CD4-positive, alpha-beta T cell treated with Interleukin-17A for 4 hours (primary cell): ENCODE data around the gene SH2D5.

Experiments used
- DNase-seq: peaks from one replicate; pipeline ENCODE4 v3.0.0-alpha.2; 2020; ENCODE audit warnings: mixed read lengths

Gene SH2D5

DNA sequence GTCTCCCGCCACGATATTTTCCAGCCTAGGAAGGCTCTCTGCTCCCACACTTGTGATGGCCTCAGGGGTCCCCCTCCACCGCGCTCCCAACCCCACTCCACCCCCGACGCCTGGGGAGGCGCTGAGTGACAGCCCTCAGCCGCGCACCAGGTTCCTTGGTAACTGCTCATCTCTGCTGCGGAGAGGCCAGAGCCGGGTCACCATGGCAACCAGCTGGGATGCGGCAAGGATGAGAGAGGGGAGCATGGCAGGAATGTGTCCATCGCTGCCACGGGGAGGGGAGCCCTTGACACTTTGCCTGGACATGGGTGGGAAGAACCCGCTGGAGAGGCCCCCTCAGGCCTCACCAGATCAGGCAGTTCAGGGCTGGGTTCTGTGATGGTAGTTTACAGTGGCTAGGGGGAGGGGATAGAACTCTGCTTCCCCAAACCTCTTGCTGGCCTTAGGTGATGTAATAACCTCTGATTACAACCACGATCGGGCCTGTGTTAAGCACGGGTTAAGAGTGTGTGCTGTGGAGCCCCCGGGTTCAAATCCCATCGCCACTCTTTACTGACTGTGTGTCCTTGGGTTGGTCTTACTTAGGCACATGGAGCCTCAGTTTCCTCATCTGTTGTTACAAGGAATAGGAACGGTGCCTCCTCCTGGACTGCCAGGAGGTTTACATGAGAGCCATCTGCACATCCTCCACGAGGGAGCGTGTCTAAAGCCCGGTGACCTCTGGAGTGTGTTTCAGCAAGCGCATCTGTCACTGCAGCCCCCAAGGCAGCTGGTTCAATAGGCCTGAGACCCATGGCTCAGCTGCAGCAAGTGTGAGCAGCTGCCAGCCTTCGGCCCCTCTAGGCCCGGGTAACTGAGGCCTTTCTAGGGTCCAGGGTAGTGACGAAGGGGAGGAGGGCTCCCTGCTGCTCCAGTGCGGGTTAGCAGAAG is 21.0 kb downstream of the SH2D5 start:
- no peak for DNase-seq

DNA sequence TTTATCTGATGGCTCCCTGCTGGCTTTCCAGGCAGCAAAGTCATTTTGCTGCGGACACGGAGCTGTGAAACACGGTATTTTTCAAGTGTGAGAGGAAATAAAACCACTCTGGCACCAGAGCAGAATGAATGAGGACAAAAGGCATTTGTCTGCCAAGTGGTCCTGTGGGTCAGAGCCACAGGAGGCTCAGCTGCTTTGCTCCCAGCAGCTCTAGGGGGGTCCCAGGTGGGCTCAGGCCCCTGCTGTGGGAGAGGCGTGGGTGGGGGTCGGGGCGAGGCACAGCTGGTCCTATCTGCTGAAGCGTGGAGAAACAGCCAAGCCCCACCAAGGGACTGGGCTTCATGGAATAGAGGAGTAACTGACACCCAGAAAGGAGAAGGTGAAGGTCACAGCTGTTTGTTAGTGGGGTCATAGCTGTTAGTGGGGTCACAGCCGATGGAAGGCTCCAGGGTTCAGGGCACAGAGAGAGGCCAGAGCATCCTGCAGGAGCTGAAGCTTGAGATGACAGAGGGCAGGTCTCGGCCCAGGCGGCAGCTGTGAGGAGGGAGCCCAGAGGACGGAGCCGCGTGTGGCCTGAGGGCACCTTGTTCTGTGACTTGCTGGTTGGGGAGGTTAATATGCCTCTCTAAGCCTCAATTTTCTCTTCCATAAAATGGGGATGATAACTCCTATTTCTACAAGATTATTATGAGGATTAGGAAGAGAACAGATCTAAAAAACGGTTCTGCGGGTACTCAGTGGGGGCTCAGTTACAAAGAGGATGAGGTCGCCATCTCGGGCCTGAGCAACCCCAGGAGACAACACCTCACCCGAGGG is 21.8 kb downstream of the SH2D5 start:
- DNase-seq, result no peak

DNA sequence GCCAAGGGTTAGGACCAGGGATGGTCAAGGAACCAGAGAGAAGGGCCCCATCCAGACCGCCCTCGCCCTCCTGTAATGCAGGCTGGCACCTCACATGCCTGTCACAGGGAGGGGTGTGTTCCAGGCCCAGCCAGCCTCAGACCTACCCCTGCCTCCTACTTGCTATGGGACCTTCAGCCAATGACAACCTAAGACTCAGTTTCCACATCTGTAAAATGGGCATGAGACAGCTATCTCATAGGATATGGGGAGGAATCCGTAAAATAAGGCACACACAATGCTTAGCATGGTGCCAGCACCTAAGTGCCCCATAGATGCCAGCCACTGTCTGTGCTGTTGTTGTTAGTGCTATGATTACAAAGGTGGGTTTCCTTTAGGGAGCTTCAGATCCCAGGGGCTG is 22.6 kb downstream of the SH2D5 start:
- DNase-seq, result no peak

DNA sequence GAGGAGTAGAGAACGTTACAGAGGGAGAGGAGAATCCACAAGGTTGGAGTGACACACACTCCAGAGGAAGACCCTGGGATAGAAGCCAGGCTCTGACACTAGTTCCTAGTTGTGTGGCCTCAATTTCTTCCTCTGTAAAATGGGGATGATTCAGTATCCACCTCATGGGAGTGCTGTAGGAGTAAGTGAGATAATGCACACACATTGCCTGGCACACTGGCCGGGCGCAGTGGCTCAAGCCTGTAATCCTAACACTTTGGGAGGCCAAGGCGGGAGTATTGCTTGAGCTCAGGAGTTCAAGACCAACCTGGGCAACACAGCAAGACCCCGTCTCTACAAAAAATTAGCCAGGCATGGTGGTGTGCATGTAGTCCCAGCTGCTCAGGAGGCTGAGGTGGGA is 23.6 kb downstream of the SH2D5 start:
- DNase-seq, result no peak

GRCh38 chr1:20708057-20708456 is 24.4 kb downstream of the SH2D5 start:
- DNase-seq, result no peak

GRCh38 chr1:20706841-20707240 is 25.7 kb downstream of the SH2D5 start:
- DNase-seq, result no peak

DNA sequence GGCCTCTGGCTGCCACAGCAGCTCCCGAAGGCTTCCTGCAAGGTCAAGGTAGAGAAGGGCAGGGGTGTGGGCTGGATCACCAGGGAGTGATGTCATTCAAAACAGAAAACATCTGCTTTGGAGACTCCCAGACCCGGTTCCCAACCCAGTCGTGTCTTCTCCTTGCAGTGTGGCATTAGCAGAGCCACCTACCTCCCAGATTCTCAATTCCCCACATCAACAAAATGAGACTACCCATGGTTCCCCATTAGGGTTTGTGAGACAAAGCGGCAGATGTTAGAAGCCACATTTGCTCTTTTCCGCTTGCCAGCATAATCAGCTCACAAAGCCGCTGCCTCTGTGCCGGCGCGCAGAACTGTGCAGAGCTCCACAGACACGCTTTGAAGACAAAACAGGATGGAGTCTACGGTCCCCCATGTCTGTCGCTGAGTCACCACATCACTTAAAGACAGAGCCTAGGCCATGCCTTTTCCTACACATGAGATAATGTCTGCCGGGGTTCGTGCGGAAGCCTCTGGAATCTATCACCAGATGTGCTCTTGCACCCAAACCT is 27.2 kb downstream of the SH2D5 start:
- DNase-seq, result peak; percentile 13

DNA sequence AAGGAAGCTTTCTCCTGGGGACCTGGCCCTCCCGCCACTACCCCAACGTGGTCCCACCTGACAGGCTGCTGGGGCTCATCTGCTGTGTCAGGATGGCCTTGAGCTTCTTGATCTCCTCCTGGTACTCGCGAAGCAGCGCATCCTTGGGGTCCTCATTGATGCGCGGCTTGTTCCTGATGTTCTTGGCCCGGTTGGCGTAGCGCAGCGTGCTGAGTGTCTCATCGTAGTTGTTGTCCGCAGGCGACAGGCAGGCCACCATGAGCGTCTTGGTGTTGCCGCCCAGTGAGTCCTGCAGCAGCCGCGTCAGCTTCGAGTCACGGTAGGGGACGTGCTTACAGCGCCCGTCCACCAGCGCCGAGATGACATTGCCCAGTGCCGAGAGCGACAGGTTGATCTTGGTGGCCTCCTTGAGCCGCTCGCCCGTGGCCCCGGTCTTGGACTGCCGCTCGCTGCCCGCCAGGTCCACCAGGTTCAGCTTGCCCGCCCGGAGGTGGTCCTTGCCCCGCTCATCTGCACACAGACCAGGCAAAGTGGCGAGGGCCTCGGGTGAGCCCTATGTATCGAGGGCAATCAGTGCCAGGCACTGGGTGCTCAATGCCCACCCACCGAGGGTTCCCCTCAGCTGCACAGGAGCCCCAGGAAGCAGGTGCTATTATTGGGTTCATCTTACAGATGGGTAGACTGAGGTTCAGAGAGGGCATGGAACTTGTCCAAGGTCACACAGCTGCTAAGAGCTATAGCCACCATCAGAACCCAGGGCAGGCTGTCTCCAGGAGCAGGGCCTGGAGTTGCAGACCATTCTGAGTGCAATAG is 27.9 kb downstream of the SH2D5 start:
- DNase-seq, result no peak

GRCh38 chr1:20703124-20703756 is 29.3 kb downstream of the SH2D5 start:
- DNase-seq, result no peak

DNA sequence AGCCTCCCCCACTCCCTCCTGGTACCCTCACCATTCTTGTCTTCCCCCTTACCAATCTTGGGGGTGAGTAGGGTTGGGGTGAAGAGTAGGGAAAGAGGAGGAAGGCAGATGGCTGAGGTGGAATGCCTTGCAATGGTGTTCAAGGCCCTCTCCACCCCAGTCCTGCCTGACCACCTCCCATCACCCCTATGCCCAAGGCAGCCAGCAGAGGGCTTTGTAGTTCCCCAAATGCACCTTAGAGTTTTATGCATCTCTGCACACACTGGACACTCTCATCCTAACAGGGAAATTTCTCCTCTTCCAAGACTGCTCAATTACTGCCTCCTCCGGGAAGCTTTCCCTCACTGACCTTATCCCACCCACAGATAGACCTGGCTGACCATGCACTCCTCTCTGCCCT is 30.1 kb downstream of the SH2D5 start:
- DNase-seq, result no peak

DNA sequence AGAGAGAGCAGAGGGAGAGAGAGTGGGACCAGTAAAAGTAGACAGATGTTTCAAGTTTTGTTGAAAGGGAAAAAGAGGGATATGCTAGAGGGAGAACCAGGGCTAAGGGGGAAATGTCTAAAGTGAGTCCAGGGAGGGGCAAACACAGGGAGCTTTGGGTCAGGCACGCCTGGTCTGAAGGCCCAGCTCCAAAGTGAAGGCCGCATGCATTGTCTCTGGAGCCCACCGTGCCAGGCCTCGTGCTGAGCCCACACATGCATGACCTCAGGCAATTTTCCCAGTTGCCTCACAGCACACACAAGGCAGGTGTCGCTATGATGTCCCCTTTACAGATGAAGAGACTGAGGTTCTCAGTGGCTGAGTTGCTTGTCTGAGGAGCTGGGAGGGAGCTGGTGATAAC is 30.7 kb downstream of the SH2D5 start:
- DNase-seq, result no peak

GRCh38 chr1:20701446-20701845 is 31.1 kb downstream of the SH2D5 start:
- no peak for DNase-seq

GRCh38 chr1:20700636-20701215 is 31.8 kb downstream of the SH2D5 start:
- no peak for DNase-seq

DNA sequence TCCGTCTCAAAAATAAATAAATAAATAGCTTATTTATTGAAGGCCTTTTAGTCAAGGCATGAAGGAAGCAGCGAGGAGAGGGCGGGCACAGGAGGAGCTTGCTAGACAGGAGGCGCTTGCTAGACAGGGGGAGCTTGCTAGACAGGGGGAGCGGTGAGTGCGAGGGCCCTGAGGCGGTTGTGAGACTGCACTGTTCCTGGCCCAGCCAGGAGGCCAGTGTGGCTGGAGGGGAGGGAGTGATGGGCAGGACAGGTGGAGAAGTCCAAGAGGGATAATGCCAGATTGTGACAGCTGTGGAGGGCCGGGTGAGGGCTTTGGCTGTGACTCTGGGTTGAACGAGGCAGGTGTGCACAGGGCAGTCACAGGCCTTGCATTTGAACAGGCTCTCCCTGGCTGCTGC is 32.9 kb downstream of the SH2D5 start:
- DNase-seq, result no peak

- no peak for DNase-seq
Measured at GRCh38 chr1:20698195-20698910, 34.1 kb downstream of the SH2D5 start.

GRCh38 chr1:20697563-20697962 is 34.9 kb downstream of the SH2D5 start:
- DNase-seq, result no peak

DNA sequence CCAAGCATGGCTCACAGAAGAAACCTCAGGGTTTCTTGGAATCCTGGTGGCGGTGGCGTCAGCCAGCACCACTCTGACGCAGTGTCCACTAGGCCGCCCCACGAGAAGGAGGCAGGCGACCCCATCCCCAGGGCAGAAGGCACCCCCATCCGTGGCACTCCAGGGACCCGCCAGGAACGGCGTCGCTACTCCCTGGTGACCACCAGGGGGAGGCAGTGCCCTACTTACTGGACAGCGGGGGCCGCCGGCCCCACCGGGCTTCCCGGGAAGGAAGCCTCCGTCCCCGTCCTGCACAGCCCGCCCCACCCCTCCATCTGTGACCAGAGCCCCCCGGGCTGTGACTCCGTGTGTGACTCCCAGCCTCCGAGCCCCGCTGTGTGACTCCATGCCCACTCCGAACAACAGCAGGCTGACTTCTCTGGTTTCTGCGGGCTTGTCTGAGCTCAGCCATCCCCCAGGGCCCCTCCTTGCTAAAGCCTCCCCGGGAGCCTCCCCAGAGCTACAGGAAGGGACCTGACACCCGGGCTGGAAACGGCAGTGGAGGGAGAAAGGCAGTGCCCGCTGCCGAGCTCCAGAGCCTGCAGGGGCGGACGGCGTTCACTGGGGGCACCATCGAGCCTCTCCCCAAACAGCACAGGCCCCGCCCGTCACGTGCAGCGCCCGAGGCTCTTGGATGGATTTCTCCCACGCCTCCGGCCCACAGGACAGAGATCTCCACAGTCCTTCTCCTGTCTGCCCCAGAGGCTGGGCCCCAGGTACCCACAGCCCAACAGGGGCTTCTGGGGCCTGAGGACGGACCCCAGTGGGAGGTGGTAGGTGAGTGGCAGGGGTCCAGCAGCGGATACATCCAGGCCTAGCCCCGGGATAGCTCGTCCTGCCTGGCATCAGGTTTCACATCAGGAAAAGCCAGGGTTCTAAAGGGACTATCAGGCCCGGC is 35.8 kb downstream of the SH2D5 start:
- DNase-seq, result peak; percentile 82

GRCh38 chr1:20695515-20695914 is 37.0 kb downstream of the SH2D5 start:
- no peak for DNase-seq

DNA sequence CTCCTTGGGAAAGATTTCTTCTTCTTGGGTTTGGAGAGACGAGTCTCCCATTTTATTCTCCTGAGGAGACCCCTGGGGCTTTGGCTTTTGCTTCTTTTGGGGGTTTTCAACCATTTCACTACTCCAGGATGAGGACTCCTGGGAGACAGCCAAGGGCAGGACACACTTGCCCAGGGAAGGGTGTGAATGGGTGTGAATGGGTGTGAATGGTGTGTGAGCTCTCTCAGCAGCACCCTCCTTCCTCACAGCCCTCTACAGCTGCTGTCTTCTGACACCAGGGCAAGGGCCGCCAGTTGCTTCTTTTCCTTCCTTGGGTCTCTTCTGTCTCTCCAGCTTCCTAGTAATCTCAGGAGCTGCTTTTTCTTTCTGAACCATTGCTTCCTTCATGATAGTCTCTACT is 38.9 kb downstream of the SH2D5 start:
- DNase-seq, result no peak

DNA sequence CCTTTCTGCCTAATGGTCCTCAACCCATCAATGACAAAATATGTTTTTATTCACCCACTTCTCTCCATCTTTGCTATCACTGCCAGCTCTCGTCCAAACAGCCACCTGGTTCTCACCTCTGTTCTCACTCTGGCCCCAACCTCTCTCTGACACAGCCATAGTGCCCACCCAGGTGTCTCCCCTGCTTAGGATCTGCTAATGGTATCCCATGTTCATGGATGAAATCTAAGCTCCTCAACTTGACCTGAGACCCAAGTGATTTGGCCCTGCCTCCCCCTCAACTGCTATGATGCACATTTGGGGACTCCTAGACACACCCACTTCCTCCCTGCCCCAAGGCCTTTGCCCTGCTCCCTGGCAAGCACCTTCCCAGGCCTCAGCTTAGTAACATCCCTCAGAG is 40.6 kb downstream of the SH2D5 start:
- no peak for DNase-seq
